Ectodermal cell (in vitro differentiated cells): ENCODE results near the gene ASB6. TPM values are rescaled to one million over a fixed set of nuclear protein-coding genes. Genes with fewer than 3 reads are reported as not detected.

ENCODE experiments used
- H3K27ac ChIP-seq: 2 replicates; pipeline ENCODE4 v1.7.0; 2013; ENCODE audit warnings: mild to moderate bottlenecking, low read depth, low read length; ENCODE audit not compliant: insufficient read depth, poor library complexity, severe bottlenecking
- H3K27me3 ChIP-seq: 2 replicates; pipeline ENCODE4 v1.7.0; 2013; ENCODE audit warnings: mild to moderate bottlenecking, low read length; ENCODE audit not compliant: insufficient read depth, control insufficient read depth, poor library complexity, severe bottlenecking
- H3K36me3 ChIP-seq: one replicate; pipeline ENCODE4 v1.7.0; 2013; ENCODE audit warnings: low read length; ENCODE audit not compliant: control insufficient read depth, insufficient read depth
- H3K4me1 ChIP-seq: one replicate; pipeline ENCODE4 v1.7.0; 2013; ENCODE audit warnings: low read length; ENCODE audit not compliant: control insufficient read depth, insufficient read depth
- H3K4me3 ChIP-seq: 2 replicates; pipeline ENCODE4 v1.7.0; 2013; ENCODE audit warnings: low read depth, low read length, control low read depth; ENCODE audit not compliant: insufficient read depth
- H3K9me3 ChIP-seq: 2 replicates; pipeline ENCODE4 v1.7.0; 2013; ENCODE audit warnings: mild to moderate bottlenecking, low read length, moderate library complexity; ENCODE audit not compliant: control insufficient read depth
- WGBS, 2 experiments: methylation state at CpG; one replicate each; pipeline ENCODE4 v1.1.7; 2013; ENCODE audit warnings: missing lambda C conversion rate in 2 of 2; 5-methylcytosine and 5-hydroxymethylcytosine counted together
- polyA plus RNA-seq, 4 experiments: library from polyadenylated mRNA; stranded (reverse); fragments of 50-300 nt; gene quantifications; one replicate each; pipeline ENCODE4 v1.2.3, GENCODE V29; 2013

ASB6 gene
- polyA plus RNA-seq (2013, experiment 1 of 4), result 20.0 TPM
- 20.5 TPM for polyA plus RNA-seq (2013, experiment 2 of 4)
- 16.8 TPM for polyA plus RNA-seq (2013, experiment 3 of 4)
- polyA plus RNA-seq (2013, experiment 4 of 4), result 17.5 TPM

DNA sequence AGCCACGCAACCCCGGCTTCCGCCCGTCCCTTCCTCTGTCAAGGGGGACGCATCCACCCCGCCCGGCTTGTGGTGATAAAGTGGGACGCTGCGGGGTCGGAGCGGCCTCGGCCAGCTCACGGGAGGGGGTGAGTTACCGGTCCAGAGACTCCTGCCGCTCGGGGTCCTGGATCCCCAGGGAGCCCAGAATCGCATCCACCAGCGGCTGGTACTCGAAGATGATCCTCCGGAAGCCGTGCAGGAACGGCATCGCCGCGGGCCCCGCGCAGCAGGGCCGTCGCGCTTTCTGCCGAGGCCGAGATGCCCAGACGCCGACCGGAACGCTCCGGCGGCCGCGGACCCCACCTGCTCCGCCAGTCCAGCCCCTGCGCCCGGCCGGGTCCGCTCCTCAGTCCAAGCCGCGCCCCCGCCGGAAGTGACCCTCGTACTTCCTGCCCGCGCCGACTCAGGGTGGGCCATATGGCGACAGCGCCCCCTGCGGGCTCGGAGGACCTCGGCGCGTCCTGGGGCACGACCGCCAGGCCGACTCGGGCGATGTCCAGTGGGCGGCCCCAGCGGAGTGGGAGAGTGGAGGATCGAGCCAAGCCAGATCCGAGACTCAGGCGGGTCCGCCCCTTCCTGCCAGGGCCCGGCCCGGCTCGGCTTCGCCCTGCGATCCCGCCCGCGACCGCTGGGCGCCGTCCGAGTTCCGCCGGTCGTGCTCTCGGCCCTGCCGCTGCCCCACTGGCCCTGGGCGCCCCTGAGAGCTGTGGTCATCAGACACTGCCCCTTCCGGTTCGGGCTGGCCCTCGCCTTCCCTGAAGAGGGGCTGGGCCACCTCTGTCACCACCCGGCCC, at the start of gene ASB6:
Gene ASB6, minus strand, starts transcription at position 402 of the 836 bp plus-strand sequence. Its CDS starts 152 bp downstream, at position 250.
- H3K4me1 ChIP-seq, result peaks cover 9% of the 10 kb centered on the region
- peak within 1 kb of the TSS; percentile 81 for H3K4me3 ChIP-seq
- 0 to 1% methylated on average over 93 of the region's 93 CpGs for WGBS, 2 experiments

GRCh38 chr9:129688285-129689043, 46.5 kb upstream of the ASB6 start:
- Histone ChIP-seq H3K4me1 (no peaks in the 10 kb centered on the region), H3K9me3 (no peaks in the 10 kb centered on the region), H3K36me3 (no peaks in the 10 kb centered on the region), H3K27me3 (no peaks in the 10 kb centered on the region), H3K4me3 (no peak overlapping the region), H3K27ac (no peak overlapping the region)
- WGBS, 2 experiments, result 92 to 93% methylated on average over 11 of the region's 11 CpGs

More for the DNA sequence above, at the start of gene ASB6:
- Histone ChIP-seq H3K36me3 (peaks cover 13% of the 10 kb centered on the region), H3K27me3 (no peaks in the 10 kb centered on the region), H3K9me3 (no peaks in the 10 kb centered on the region), H3K27ac (no peak within 1 kb of the TSS)

DNA sequence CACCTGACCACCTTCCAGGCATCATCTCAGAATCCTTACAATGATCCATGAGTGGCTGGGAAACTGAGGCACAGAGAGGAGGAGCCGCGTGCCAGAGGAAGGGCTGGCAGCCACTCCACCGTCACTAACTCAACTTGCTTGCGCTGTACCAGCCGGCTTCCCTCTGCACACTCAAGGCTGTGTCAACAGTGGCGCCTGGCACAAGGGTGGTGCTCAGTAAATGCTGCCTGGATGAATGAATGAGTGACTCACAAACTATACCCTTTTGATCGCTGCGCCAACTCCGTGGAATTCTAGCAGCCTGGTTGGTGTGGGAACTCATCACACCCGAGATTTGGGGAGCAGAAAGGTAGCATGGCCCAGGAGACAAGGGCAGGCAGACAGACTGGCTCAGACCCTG, 45.4 kb upstream of the ASB6 start:
- H3K9me3 ChIP-seq, result no peaks in the 10 kb centered on the region
- no peaks in the 10 kb centered on the region for H3K4me1 ChIP-seq
- no peaks in the 10 kb centered on the region for H3K27me3 ChIP-seq
- H3K4me3 ChIP-seq, result no peak overlapping the region
- H3K36me3 ChIP-seq, result no peaks in the 10 kb centered on the region
- WGBS, 2 experiments, result 88 to 91% methylated on average over 10 of the region's 10 CpGs
- no peak overlapping the region for H3K27ac ChIP-seq

DNA sequence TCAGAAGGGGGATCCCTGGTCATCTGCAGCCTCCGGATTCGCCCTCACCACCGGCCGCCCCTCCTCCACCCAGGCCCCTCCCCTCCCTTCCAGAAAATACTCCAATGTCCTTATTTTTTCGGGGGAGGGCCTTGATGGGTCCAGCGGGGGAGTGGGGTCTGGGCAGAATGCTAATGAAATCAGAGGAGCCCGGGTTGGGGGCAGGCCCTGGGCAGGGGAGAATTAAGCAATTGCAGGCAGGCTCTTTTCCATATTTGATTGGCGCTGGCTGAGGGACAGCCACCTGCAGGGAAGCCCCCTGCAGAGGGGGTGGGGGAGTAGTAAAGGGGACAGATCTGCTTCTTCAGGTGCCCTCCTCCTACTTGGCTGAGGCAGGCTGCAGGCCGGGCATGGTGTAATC, 44.8 kb upstream of the ASB6 start:
- Histone ChIP-seq H3K36me3 (no peaks in the 10 kb centered on the region), H3K27ac (no peak overlapping the region), H3K9me3 (no peaks in the 10 kb centered on the region), H3K4me3 (no peak overlapping the region), H3K4me1 (no peaks in the 10 kb centered on the region), H3K27me3 (no peaks in the 10 kb centered on the region)
- whole genome bisulfite sequencing, 2 experiments, result 47 to 51% methylated on average over 9 of the region's 9 CpGs

- WGBS, 2 experiments, result 86% methylated on average over 3 of the region's 3 CpGs
- H3K4me3 ChIP-seq, result no peak overlapping the region
Observed at GRCh38 chr9:129685933-129686259, 43.9 kb upstream of the ASB6 start.

GRCh38 chr9:129685220-129685932, 43.4 kb upstream of the ASB6 start:
- 89 to 92% methylated on average over 15 of the region's 15 CpGs for WGBS, 2 experiments
- Histone ChIP-seq H3K4me3 (no peak overlapping the region), H3K36me3 (no peaks in the 10 kb centered on the region), H3K9me3 (no peaks in the 10 kb centered on the region), H3K27me3 (no peaks in the 10 kb centered on the region), H3K4me1 (no peaks in the 10 kb centered on the region), H3K27ac (no peak overlapping the region)

More at GRCh38 chr9:129685933-129686259, 43.9 kb upstream of the ASB6 start:
- Histone ChIP-seq H3K36me3 (no peaks in the 10 kb centered on the region), H3K27me3 (no peaks in the 10 kb centered on the region), H3K27ac (no peak overlapping the region), H3K9me3 (no peaks in the 10 kb centered on the region), H3K4me1 (no peaks in the 10 kb centered on the region)

DNA sequence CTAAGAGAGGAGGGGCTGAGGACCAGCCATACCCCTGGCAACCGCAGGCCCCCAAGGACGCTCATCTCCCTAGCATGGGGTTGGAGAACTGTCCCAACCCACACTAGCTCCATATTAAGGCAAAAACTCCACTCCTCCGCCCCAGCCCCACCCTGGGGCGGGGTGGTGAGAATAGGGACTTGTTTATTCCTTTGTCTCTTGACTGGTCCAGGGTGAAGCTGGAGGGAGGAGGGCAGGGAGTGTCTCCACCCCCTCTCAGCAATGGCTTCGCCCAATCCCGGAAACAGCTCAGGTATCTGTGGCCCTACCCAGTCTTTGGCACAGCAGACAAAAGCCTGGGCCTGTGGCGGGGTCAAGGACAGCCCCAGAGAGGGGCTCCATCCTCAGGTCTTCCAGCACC, 40.4 kb upstream of the ASB6 start:
- Histone ChIP-seq H3K4me1 (peaks cover 2% of the 10 kb centered on the region), H3K27ac (no peak overlapping the region), H3K27me3 (no peaks in the 10 kb centered on the region), H3K36me3 (no peaks in the 10 kb centered on the region), H3K9me3 (no peaks in the 10 kb centered on the region), H3K4me3 (no peak overlapping the region)
- WGBS, 2 experiments, result 86 to 91% methylated on average over 7 of the region's 7 CpGs

- H3K4me3 ChIP-seq, result no peak overlapping the region
- peaks cover 7% of the 10 kb centered on the region for H3K4me1 ChIP-seq
- H3K9me3 ChIP-seq, result no peaks in the 10 kb centered on the region
- no peaks in the 10 kb centered on the region for H3K27me3 ChIP-seq
- no peak overlapping the region for H3K27ac ChIP-seq
- no peaks in the 10 kb centered on the region for H3K36me3 ChIP-seq
- 91 to 92% methylated on average over 11 of the region's 11 CpGs for WGBS, 2 experiments
Observed at GRCh38 chr9:129681924-129682323, 40.0 kb upstream of the ASB6 start.

GRCh38 chr9:129679537-129679936, 37.6 kb upstream of the ASB6 start:
- no peaks in the 10 kb centered on the region for H3K27me3 ChIP-seq
- WGBS, 2 experiments, result 93% methylated on average over 9 of the region's 9 CpGs
- H3K4me1 ChIP-seq, result peaks cover 9% of the 10 kb centered on the region
- no peak overlapping the region for H3K4me3 ChIP-seq
- H3K9me3 ChIP-seq, result no peaks in the 10 kb centered on the region
- H3K27ac ChIP-seq, result no peak overlapping the region
- no peaks in the 10 kb centered on the region for H3K36me3 ChIP-seq

- no peaks in the 10 kb centered on the region for H3K36me3 ChIP-seq
- H3K4me1 ChIP-seq, result peaks cover 9% of the 10 kb centered on the region
- no peak overlapping the region for H3K4me3 ChIP-seq
- no peaks in the 10 kb centered on the region for H3K27me3 ChIP-seq
- no peaks in the 10 kb centered on the region for H3K9me3 ChIP-seq
- WGBS, 2 experiments, result 93% methylated on average over 9 of the region's 9 CpGs
- H3K27ac ChIP-seq, result no peak overlapping the region
Observed at GRCh38 chr9:129678844-129679243, 36.9 kb upstream of the ASB6 start.
